Breast epithelium (tissue), 4 donors: ENCODE results near the gene KLHL29. TPM values are rescaled to one million over a fixed set of nuclear protein-coding genes. Genes with fewer than 3 reads are reported as not detected.

Experiments used
- DNase-seq, 2 donors: peaks; one replicate each; pipeline ENCODE4 v3.0.0-alpha.2; 2019; ENCODE audit warnings: low spot score in 2 of 2
- H3K27ac ChIP-seq, 2 donors: fragments of 200-600 bp; sonication (generic) in 1 of 2; one replicate each; pipeline ENCODE4 v1.5.1; 2016 to 2019; ENCODE audit warnings: mild to moderate bottlenecking in 1 of 2
- H3K27me3 ChIP-seq, 2 donors: fragments of 200-600 bp; sonication (generic) in 1 of 2; one replicate each; pipeline versions ENCODE4 v1.5.1 to v1.6.0; 2017 to 2019; ENCODE audit warnings: control low read depth in 1 of 2, mild to moderate bottlenecking in 1 of 2
- H3K36me3 ChIP-seq: fragments of 200-600 bp; one replicate; pipeline ENCODE4 v1.5.1; 2019
- H3K4me1 ChIP-seq, 2 donors: fragments of 200-600 bp; sonication (generic); one replicate each; pipeline ENCODE4 v1.5.1; 2016 to 2019; ENCODE audit warnings: control low read depth in 1 of 2
- H3K4me3 ChIP-seq, 3 donors: fragments of 200-600 bp; sonication (generic); 1 replicate in 2 of 3; 2 replicates in 1 of 3; pipeline ENCODE4 v1.5.1; 2016 to 2019; ENCODE audit warnings: mild to moderate bottlenecking in 3 of 3, moderate library complexity in 2 of 3
- H3K9me3 ChIP-seq, 2 donors: fragments of 200-600 bp; sonication (generic) in 1 of 2; one replicate each; pipeline ENCODE4 v1.5.1; 2016 to 2019; ENCODE audit warnings: control low read depth in 1 of 2
- CTCF ChIP-seq, 3 donors: fragments of 450-650 bp; IDR thresholded peaks; one replicate each; pipeline ENCODE4 v1.5.1; 2016 to 2017; ENCODE audit warnings: antibody characterized with exemption in 3 of 3, mild to moderate bottlenecking in 3 of 3, moderate library complexity in 3 of 3
- POLR2A ChIP-seq: fragments of 450-650 bp; IDR thresholded peaks from one replicate; pipeline ENCODE4 v1.6.1; 2016; ENCODE audit warnings: antibody characterized with exemption, mild to moderate bottlenecking, moderate library complexity
- POLR2AphosphoS5 ChIP-seq, 3 donors: sonication (generic); formaldehyde crosslinking; IDR thresholded peaks; one replicate each; pipeline ENCODE4 v1.6.1; 2017; ENCODE audit warnings: antibody characterized with exemption in 3 of 3
- intact Hi-C: fragments of 100-400 bp; cut with DNase I; formaldehyde crosslinking; loops from one replicate; pipeline ENCODE4 v1.15.1; 2023; ENCODE audit warnings: low total_unique reads
- total RNA-seq, 3 donors: library from RNA; depleted of rRNA; stranded (reverse); fragments of >200 nt; gene quantifications; one replicate each; pipeline ENCODE4 v1.1.0, GENCODE V29; 2016

Gene KLHL29
- total RNA-seq, 3 donors from 2014 or later, result 4.5 to 20.9 (median 14.7) TPM

DNA sequence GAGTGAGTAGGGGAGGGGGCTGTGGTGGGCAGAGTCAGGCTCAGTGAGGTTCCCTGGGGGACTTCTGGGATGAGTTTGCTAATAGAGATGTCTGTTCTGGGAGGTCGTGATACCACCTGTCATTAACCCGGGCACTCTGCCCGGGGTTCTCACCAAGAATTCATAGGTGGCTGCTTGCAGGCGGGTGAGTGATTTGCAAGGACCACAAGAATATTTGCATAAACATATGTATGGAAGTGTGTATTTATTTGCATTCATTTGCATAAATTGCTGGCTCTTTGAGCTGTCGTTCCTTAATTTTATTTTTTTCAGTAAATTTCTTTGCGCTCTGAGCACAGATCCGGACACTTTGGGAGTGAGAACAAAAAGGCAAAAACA is 282.0 kb downstream of the KLHL29 start:
- Histone ChIP-seq H3K27ac (no peak overlapping the region), H3K9me3 (no peaks in the 10 kb centered on the region), H3K27me3 (no peaks in the 10 kb centered on the region), H3K4me1 (peaks cover 0 to 15% of the 10 kb centered on the region in 2 donors), H3K36me3 (no peaks in the 10 kb centered on the region), H3K4me3 (no peak overlapping the region)
- intact Hi-C loops, result no loop called here
- DNase-seq, result no peak
- TF ChIP-seq CTCF (IDR thresholded peaks at IDR 0.05) (no peak), POLR2AphosphoS5 (IDR thresholded peaks at IDR 0.05) (no peak), POLR2A (no peak)

DNA sequence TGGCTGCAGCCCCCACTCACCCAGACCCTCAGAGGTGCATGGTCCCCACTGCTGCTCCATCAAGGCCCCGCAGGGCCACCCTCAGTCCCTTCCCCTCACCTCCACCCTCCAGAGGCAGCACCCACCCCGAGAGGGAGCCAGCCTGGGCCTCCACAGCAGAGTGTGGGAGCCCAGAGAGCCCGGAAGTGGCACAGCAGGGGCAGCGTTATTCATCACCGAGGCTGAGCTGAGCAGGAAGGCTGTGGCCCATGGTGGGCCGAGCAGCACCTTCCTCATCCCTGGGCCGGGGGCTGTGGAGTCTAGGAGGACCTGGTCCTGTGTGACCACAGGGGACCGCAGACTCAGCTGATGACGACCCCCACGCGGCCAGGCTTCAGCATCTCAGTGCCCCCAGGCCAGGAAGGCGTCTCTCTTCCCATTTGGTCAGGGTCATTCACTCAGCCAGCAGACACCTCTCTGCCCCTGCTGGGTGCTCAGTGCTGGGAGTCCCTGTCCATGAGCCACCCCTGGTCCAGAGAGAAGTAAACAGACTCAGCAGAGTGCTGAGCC is 283.9 kb downstream of the KLHL29 start:
- Histone ChIP-seq H3K27me3 (no peaks in the 10 kb centered on the region), H3K27ac (peak overlapping the region; percentile 77 to 87), H3K4me3 (no peak overlapping the region), H3K9me3 (no peaks in the 10 kb centered on the region), H3K4me1 (peaks cover 0 to 15% of the 10 kb centered on the region in 2 donors), H3K36me3 (no peaks in the 10 kb centered on the region)
- TF ChIP-seq CTCF (IDR thresholded peaks at IDR 0.05) (no peak), POLR2AphosphoS5 (IDR thresholded peaks at IDR 0.05) (no peak), POLR2A (no peak)
- intact Hi-C loops, result no loop called here
- no peak for DNase-seq

DNA sequence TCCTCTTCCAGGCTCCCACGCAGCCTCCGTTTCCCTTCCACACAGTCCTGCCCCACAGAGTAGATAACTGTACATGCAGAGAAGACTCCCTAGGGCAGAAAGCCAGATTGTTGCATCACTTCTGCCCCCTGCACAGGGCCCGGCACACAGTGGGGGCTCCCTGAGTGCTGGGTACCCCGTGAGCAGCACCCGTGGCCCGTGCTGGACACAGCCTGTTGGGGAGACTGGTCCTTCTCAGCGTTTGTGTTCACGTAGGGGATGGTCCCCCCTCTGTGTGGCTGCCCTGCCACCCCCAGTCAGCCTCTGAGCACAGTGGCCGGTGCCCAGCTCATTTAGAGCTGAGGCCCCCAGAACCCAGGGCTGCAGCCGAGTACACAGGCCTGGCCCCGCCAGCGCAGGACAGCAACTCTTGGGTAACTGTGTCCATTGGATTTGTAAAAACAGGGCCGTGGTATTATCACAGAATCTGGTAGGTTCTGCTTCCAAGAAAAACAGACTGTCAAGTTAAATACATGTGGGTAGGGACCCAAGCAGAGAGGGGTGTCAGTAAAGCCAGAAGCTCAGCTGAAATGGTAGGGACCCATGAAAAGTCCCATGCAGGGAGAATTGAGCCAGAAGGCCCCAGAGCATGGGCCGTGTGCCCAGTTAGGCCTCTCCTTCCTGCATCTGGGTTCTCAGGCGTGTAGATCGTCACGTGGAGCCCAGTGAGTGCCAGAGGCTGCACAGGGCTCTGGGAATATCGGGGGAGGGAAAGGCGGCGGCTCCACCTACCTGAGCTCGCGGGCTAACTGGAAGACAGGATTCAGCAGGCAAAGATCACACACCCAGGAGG is 284.6 kb downstream of the KLHL29 start:
- peak overlapping the region; percentile 77 to 87 for H3K27ac ChIP-seq
- H3K9me3 ChIP-seq, result no peaks in the 10 kb centered on the region
- no peaks in the 10 kb centered on the region for H3K27me3 ChIP-seq
- peak; percentile 86 to 94 for DNase-seq
- no peaks in the 10 kb centered on the region for H3K36me3 ChIP-seq
- intact Hi-C loops, result no loop called here
- peaks cover 0 to 15% of the 10 kb centered on the region in 2 donors for H3K4me1 ChIP-seq
- peak overlapping the region in 2 of 3 donors; percentile 13 to 49 for H3K4me3 ChIP-seq
- TF ChIP-seq POLR2AphosphoS5 (IDR thresholded peaks at IDR 0.05), result peak in 1 of 3 donors; percentile 26
- TF ChIP-seq POLR2A, result no peak

DNA sequence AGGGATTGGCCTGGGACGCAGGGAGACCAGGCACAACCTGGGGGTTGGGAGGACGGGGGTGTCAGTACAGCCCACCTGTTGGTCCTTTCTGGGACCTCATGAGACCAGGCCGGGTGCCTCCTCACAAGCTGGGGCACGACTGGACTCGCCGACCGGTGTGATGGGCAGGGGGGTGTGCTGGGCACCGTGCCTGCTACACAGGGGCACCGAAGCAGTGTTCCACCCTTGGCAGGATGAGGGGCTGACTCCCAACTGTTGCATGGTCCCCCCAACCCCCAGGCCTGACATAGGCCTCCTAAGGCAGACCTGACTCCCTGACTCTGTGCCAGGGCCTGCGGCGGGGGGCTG is 285.2 kb downstream of the KLHL29 start:
- peaks cover 0 to 15% of the 10 kb centered on the region in 2 donors for H3K4me1 ChIP-seq
- H3K27me3 ChIP-seq, result no peaks in the 10 kb centered on the region
- no peak for TF ChIP-seq CTCF (IDR thresholded peaks at IDR 0.05)
- TF ChIP-seq POLR2AphosphoS5 (IDR thresholded peaks at IDR 0.05), result no peak
- no peak for TF ChIP-seq POLR2A
- no peaks in the 10 kb centered on the region for H3K36me3 ChIP-seq
- no peak for DNase-seq
- H3K4me3 ChIP-seq, result peak overlapping the region in 2 of 3 donors; percentile 13 to 49
- intact Hi-C loops, result no loop called here
- H3K27ac ChIP-seq, result peak overlapping the region; percentile 75 to 87
- H3K9me3 ChIP-seq, result no peaks in the 10 kb centered on the region

DNA sequence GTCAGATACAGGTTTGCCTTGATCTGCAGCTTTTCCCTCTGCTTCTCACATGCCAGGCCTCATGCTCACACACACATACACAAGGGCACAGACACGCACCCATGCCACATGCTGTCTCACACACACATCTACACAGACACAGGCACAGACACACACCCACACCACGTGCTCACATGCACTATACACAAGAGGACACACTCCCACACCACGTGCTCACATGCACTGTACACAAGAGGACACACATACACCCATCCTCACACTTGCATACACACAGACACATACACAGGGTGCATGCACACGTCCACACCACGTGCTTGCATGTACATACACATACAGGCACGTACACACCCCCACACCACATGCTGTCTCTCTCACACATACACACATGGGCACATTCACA is 288.1 kb downstream of the KLHL29 start:
- Histone ChIP-seq H3K4me3 (no peak overlapping the region), H3K27ac (no peak overlapping the region), H3K4me1 (peaks cover 0 to 15% of the 10 kb centered on the region in 2 donors), H3K27me3 (no peaks in the 10 kb centered on the region), H3K9me3 (peaks cover 0 to 2% of the 10 kb centered on the region in 2 donors), H3K36me3 (no peaks in the 10 kb centered on the region)
- DNase-seq, result no peak
- TF ChIP-seq POLR2A, result no peak
- TF ChIP-seq POLR2AphosphoS5 (IDR thresholded peaks at IDR 0.05), result no peak
- TF ChIP-seq CTCF (IDR thresholded peaks at IDR 0.05), result no peak
- intact Hi-C loops, result no loop called here
